DND-41 (cell line): ENCODE data around the gene ERC2.

ENCODE experiments used
- ATAC-seq: fragments of 200-7000 bp; cut with Tn5 transposase; 3 replicates; pipeline ENCODE4 v1.9.1; 2021; ENCODE audit warnings: low read depth; ENCODE audit not compliant: insufficient read depth
- DNase-seq: peaks from one replicate; pipeline ENCODE4 v3.0.0-alpha.2; 2020
- H2AFZ ChIP-seq: 2 replicates; pipeline ENCODE4 v1.6.0; 2012; ENCODE audit warnings: low read depth, low read length
- H3K27ac ChIP-seq: 2 replicates; pipeline ENCODE4 v1.5.1; 2012; ENCODE audit warnings: low read length, inconsistent platforms
- H3K27me3 ChIP-seq: fragments of 200-600 bp; sonication (generic); 2 replicates; pipeline ENCODE4 v1.6.0; 2012; ENCODE audit warnings: low read length, mild to moderate bottlenecking, inconsistent platforms; ENCODE audit not compliant: insufficient read depth, poor library complexity
- H3K36me3 ChIP-seq: 2 replicates; pipeline ENCODE4 v1.5.1; 2012; ENCODE audit warnings: low read length, inconsistent platforms; ENCODE audit not compliant: insufficient read depth
- H3K4me1 ChIP-seq: 2 replicates; pipeline ENCODE4 v1.5.1; 2012; ENCODE audit warnings: mild to moderate bottlenecking, low read length; ENCODE audit not compliant: insufficient read depth
- H3K4me2 ChIP-seq: 2 replicates; pipeline ENCODE4 v1.6.0; 2012; ENCODE audit warnings: mild to moderate bottlenecking, moderate library complexity, low read length, inconsistent platforms; ENCODE audit not compliant: insufficient read depth
- H3K4me3 ChIP-seq, 2 experiments: fragments of 200-600 bp in 1 of 2; shearing (Covaris generic) in 1 of 2; 2 replicates each; pipeline ENCODE4 v1.5.1; 2012 to 2016; ENCODE audit warnings: inconsistent platforms in 2 of 2, low read length in 2 of 2, mild to moderate bottlenecking in 2 of 2, low read depth in 1 of 2, moderate library complexity in 1 of 2
- H3K79me2 ChIP-seq: 2 replicates; pipeline ENCODE4 v1.6.0; 2012; ENCODE audit warnings: low read length, inconsistent platforms; ENCODE audit not compliant: insufficient read depth
- H3K9ac ChIP-seq: 2 replicates; pipeline ENCODE4 v1.6.0; 2012; ENCODE audit warnings: low read depth, mild to moderate bottlenecking, inconsistent platforms, low read length, moderate library complexity
- H3K9me3 ChIP-seq: 2 replicates; pipeline ENCODE4 v1.5.1; 2012; ENCODE audit warnings: low read length, moderate library complexity, mild to moderate bottlenecking, inconsistent platforms; ENCODE audit not compliant: insufficient read depth, severe bottlenecking
- H4K20me1 ChIP-seq: 2 replicates; pipeline ENCODE4 v1.6.0; 2012; ENCODE audit warnings: low read length; ENCODE audit not compliant: insufficient read depth
- EZH2 ChIP-seq: IDR thresholded peaks from 3 replicates; pipeline ENCODE4 v1.6.1; 2012; ENCODE audit warnings: borderline replicate concordance, low read depth, mild to moderate bottlenecking, moderate library complexity, low read length, inconsistent platforms; ENCODE audit not compliant: severe bottlenecking
- TF ChIP-seq, protein P1 (sequence below): IDR thresholded peaks from 2 replicates; pipeline ENCODE4 v1.5.1; 2012; ENCODE audit warnings: borderline replicate concordance, low read length, moderate library complexity, mild to moderate bottlenecking; ENCODE audit not compliant: poor library complexity, severe bottlenecking; ENCODE audit errors: extremely low read depth

ERC2 gene

DNA sequence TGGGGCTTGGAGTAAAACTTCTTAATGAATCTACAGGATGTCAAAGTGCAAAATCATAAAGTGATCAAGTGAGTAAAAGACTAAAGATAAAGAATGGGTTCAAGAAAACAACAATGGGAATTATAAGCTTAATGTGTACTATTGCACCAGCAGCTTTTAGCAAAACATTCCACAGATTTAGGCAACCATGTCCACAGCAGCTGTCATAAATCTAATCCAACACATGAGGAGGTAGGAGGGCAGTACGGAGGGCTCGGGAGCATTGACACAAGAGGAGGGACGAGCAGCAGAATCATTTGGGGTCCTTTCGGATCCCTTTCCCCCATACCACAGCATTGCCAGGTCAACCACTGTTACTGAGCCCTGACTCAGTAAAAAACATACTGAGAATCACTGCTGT lies 516.9 kb downstream of the ERC2 start:
- H4K20me1 ChIP-seq: no peaks in the 10 kb centered on the region
- H3K9me3 ChIP-seq: no peaks in the 10 kb centered on the region
- H3K36me3 ChIP-seq: no peaks in the 10 kb centered on the region
- H3K4me3 ChIP-seq: no peak overlapping the region
- H3K9ac ChIP-seq: no peak overlapping the region
- H3K27ac ChIP-seq: no peak overlapping the region
- TF ChIP-seq EZH2: no peak
- TF ChIP-seq, protein P1, sequence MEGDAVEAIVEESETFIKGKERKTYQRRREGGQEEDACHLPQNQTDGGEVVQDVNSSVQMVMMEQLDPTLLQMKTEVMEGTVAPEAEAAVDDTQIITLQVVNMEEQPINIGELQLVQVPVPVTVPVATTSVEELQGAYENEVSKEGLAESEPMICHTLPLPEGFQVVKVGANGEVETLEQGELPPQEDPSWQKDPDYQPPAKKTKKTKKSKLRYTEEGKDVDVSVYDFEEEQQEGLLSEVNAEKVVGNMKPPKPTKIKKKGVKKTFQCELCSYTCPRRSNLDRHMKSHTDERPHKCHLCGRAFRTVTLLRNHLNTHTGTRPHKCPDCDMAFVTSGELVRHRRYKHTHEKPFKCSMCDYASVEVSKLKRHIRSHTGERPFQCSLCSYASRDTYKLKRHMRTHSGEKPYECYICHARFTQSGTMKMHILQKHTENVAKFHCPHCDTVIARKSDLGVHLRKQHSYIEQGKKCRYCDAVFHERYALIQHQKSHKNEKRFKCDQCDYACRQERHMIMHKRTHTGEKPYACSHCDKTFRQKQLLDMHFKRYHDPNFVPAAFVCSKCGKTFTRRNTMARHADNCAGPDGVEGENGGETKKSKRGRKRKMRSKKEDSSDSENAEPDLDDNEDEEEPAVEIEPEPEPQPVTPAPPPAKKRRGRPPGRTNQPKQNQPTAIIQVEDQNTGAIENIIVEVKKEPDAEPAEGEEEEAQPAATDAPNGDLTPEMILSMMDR: no peak
- no peaks in the 10 kb centered on the region for H3K4me1 ChIP-seq
- H3K79me2 ChIP-seq: no peaks in the 10 kb centered on the region
- no peak for DNase-seq
- ATAC-seq: no peak
- no peaks in the 10 kb centered on the region for H3K27me3 ChIP-seq
- no peak overlapping the region for H3K4me2 ChIP-seq
- H2AFZ ChIP-seq: no peak overlapping the region

DNA sequence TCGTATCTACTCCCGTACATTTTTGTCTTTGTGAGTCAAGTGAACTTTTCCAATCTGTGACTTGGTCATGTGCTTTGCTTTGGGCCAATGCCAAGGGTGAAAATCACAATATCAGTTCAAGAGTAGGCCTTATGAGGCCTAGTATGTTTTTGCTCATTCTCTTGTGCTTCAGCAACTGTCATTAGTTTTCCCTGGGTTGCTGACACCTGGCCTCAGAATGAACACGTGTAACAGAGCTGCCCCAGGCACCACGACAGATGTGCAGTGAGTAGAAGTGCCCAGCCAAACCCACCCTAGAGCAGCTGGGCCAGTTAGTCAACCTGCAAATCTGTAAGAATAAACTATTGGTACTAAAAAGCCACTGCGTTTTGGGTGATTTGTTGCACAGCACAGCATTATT lies 520.9 kb downstream of the ERC2 start:
- no peak overlapping the region for H3K9ac ChIP-seq
- H3K27ac ChIP-seq: no peak overlapping the region
- TF ChIP-seq, protein P1: no peak
- TF ChIP-seq EZH2: no peak
- H3K27me3 ChIP-seq: no peaks in the 10 kb centered on the region
- H3K36me3 ChIP-seq: no peaks in the 10 kb centered on the region
- H3K79me2 ChIP-seq: no peaks in the 10 kb centered on the region
- DNase-seq (no peak), ATAC-seq (no peak)
- no peak overlapping the region for H3K4me2 ChIP-seq
- H3K4me1 ChIP-seq: no peaks in the 10 kb centered on the region
- no peaks in the 10 kb centered on the region for H4K20me1 ChIP-seq
- no peaks in the 10 kb centered on the region for H3K9me3 ChIP-seq
- H2AFZ ChIP-seq: no peak overlapping the region
- H3K4me3 ChIP-seq: no peak overlapping the region

DNA sequence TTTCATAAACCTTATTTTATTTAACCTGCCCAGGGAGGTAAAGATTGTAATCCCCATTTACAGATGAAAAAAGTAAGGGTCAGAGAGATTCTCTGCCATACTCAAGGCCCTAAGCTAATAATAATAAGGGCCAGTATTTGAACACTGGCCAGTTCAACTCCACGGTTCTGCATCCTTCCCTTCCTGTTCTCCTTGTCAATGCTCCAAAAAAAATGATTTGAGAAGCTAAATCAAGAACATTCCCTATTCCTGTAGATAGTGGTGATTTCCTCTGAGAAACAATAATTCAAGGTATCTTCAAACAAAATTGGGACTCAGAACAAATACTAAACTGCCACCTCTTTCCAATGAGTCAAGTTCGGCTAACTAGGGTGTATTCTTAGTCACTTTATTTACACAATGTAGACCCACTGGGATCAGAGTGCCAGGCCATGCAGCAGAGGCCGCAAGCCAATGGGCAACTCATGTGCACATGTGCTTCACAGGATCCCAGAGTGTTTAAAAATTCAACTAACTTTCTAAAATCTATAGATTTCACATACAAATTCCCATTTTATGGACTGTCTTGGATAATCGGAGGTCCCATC lies 521.6 kb downstream of the ERC2 start:
- TF ChIP-seq, protein P1: no peak
- TF ChIP-seq EZH2: no peak
- Histone ChIP-seq H3K27me3 (no peaks in the 10 kb centered on the region), H3K36me3 (no peaks in the 10 kb centered on the region), H3K9me3 (no peaks in the 10 kb centered on the region), H3K4me3 (no peak overlapping the region), H3K9ac (no peak overlapping the region), H3K4me2 (no peak overlapping the region), H3K27ac (no peak overlapping the region), H3K79me2 (no peaks in the 10 kb centered on the region), H4K20me1 (no peaks in the 10 kb centered on the region), H2AFZ (no peak overlapping the region), H3K4me1 (no peaks in the 10 kb centered on the region)
- DNase-seq (no peak), ATAC-seq (no peak)

DNA sequence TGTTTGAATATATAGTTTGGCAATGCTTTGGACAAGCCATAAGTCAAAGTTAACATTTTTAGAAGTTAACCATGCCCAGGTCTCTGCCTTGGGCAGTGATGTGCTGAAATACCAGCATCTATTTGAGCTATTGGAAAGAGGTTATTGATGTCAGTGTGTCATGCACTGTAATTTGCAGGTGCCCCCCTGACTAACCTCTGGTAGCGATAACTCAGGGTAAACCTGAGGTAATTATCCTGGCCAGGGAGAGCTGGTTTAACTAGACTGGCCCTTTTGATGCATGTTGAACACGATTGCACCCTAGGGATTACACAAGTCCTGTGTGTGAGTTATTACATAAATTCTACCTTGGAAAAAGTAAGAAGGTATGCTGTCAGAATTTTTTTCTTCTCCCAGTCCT lies 525.4 kb downstream of the ERC2 start:
- Histone ChIP-seq H3K9me3 (no peaks in the 10 kb centered on the region), H3K79me2 (no peaks in the 10 kb centered on the region), H2AFZ (no peak overlapping the region), H3K4me1 (no peaks in the 10 kb centered on the region), H3K4me2 (no peak overlapping the region), H3K36me3 (no peaks in the 10 kb centered on the region), H3K9ac (no peak overlapping the region), H3K4me3 (no peak overlapping the region), H3K27ac (no peak overlapping the region), H4K20me1 (no peaks in the 10 kb centered on the region), H3K27me3 (peaks cover 3% of the 10 kb centered on the region)
- ATAC-seq (no peak), DNase-seq (no peak)
- no peak for TF ChIP-seq EZH2
- TF ChIP-seq, protein P1: no peak
